Measurements from ENCODE around the gene AMPH. TPM values are rescaled to one million over a fixed set of nuclear protein-coding genes. Genes with fewer than 3 reads are reported as not detected.

AMPH gene
- total and polyA plus RNA-seq, 8 donors, result 0.22 to 6.8 (median 1.3) TPM

DNA sequence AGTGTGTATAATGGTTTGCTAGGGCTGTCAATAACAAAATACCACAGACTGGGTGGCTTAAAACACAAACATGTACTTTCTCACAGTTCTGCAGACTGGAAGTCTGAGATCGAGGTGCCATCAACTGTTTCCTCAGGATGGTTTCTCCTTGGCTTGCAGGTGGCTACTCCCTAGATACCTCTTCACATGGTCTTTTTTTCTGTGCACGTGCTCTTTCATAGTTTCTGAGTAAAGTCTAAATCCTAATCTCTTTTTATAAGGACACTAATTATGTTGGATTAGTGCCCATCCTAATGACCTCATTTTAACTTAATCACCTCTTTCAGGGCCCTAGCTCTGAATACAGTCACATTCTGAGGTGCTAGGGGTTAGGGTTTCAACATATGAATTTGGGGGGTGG lies 65.9 kb downstream of the AMPH start:
- no peaks in the 10 kb centered on the region for H3K9me3 ChIP-seq
- H3K36me3 ChIP-seq, result no peaks in the 10 kb centered on the region
- TF ChIP-seq CTCF (IDR thresholded peaks at IDR 0.05), result no peak
- DNase-seq, result no peak
- H3K27ac ChIP-seq, result no peak overlapping the region
- intact Hi-C loops (cut with DNase I), result no loop called here
- H3K4me1 ChIP-seq, result no peaks in the 10 kb centered on the region
- no peaks in the 10 kb centered on the region for H3K27me3 ChIP-seq
- FAIRE-seq, result no peak
- WGBS, 2 donors, result 43 to 56% methylated on average over 2 of the region's 2 CpGs
- ATAC-seq, result no peak
- no peak overlapping the region for H3K4me3 ChIP-seq

- Histone ChIP-seq H3K9me3 (no peaks in the 10 kb centered on the region), H3K27ac (no peak overlapping the region), H3K27me3 (no peaks in the 10 kb centered on the region), H3K4me1 (no peaks in the 10 kb centered on the region), H3K4me3 (no peak overlapping the region), H3K36me3 (no peaks in the 10 kb centered on the region)
- no peak for TF ChIP-seq CTCF (IDR thresholded peaks at IDR 0.05)
- ATAC-seq (no peak), FAIRE-seq (no peak), DNase-seq (no peak)
- intact Hi-C loops (cut with DNase I), result no loop called here
- WGBS, 2 donors, result 65 to 70% methylated on average over 2 of the region's 2 CpGs
These were observed 67.4 kb downstream of the AMPH start for GRCh38 chr7:38563741-38564140.

DNA sequence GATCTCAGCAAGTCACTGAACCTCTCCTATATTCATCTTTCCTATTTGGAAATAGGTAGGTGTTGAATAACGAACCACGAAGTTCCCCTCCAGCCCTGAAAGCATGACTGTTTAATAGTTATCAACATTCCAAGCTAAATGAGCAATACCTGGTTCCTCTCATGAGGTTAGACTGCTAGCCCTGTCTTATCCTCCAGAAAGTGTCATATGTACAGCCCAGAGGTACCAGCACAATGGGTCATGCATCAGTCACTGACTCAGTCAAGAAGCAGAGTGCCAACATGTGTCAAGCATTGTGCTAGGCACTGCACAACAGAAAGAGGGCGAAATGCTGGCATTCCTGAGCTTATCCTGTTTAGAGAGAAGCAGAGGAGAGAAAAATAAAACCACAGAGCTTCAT lies 70.0 kb downstream of the AMPH start:
- ATAC-seq (no peak), FAIRE-seq (no peak), DNase-seq (no peak)
- H3K27ac ChIP-seq, result no peak overlapping the region
- no peaks in the 10 kb centered on the region for H3K4me1 ChIP-seq
- TF ChIP-seq CTCF (IDR thresholded peaks at IDR 0.05), result no peak
- no peaks in the 10 kb centered on the region for H3K36me3 ChIP-seq
- H3K4me3 ChIP-seq, result no peak overlapping the region
- no peaks in the 10 kb centered on the region for H3K9me3 ChIP-seq
- H3K27me3 ChIP-seq, result no peaks in the 10 kb centered on the region
- intact Hi-C loops (cut with DNase I), result no loop called here
- WGBS, 2 donors, result 62 to 70% methylated on average over 3 of the region's 3 CpGs

GRCh38 chr7:38558761-38559345 lies 72.3 kb downstream of the AMPH start:
- Histone ChIP-seq H3K4me3 (no peak overlapping the region), H3K27me3 (no peaks in the 10 kb centered on the region), H3K36me3 (no peaks in the 10 kb centered on the region), H3K4me1 (no peaks in the 10 kb centered on the region), H3K27ac (no peak overlapping the region), H3K9me3 (no peaks in the 10 kb centered on the region)
- no peak for FAIRE-seq
- intact Hi-C loops (cut with DNase I), result no loop called here
- no peak for ATAC-seq
- 60 to 69% methylated on average over 7 of the region's 7 CpGs for WGBS, 2 donors
- DNase-seq, result no peak
- no peak for TF ChIP-seq CTCF (IDR thresholded peaks at IDR 0.05)

GRCh38 chr7:38554586-38554985 lies 76.6 kb downstream of the AMPH start:
- DNase-seq, result no peak
- no peaks in the 10 kb centered on the region for H3K36me3 ChIP-seq
- no peak overlapping the region for H3K27ac ChIP-seq
- intact Hi-C loops (cut with DNase I), result no loop called here
- no peak for TF ChIP-seq CTCF (IDR thresholded peaks at IDR 0.05)
- no peak for ATAC-seq
- no peak for FAIRE-seq
- H3K9me3 ChIP-seq, result no peaks in the 10 kb centered on the region
- no peak overlapping the region for H3K4me3 ChIP-seq
- 51 to 54% methylated on average over 1 of the region's 1 CpG for WGBS, 2 donors
- H3K4me1 ChIP-seq, result no peaks in the 10 kb centered on the region
- no peaks in the 10 kb centered on the region for H3K27me3 ChIP-seq
